GM12878 (cell line): ENCODE data around the gene ARHGEF38. TPM values are rescaled to one million over a fixed set of nuclear protein-coding genes. Genes with fewer than 3 reads are reported as not detected.

Experiments used
- ATAC-seq: fragments of 200-7000 bp; cut with Tn5 transposase; 3 replicates; pipeline ENCODE4 v1.9.1; 2020; ENCODE audit warnings: mild to moderate bottlenecking, moderate library complexity
- BruUV-seq: library from RNA; stranded (reverse); fragments of 400-500 nt; replicated peaks from 2 replicates; lab custom pipeline; 2021; lab: Mats Ljungman, UMichigan
- CTCF ChIA-PET: fragments of 300-600 bp; sonication (Branson Sonifier 250); formaldehyde crosslinking; extraction: SDS; loops from one replicate; lab custom pipeline; 2021; ENCODE audit warnings: inconsistent platforms; lab: Yijun Ruan, JAX
- POLR2A ChIA-PET: fragments of 350-600 bp; formaldehyde crosslinking; extraction: SDS; loops from one replicate; lab custom pipeline; 2021; ENCODE audit warnings: inconsistent platforms; lab: Charles Lee
- RAD21 ChIA-PET: fragments of 300-600 bp; sonication (Branson Sonifier 250); formaldehyde crosslinking; loops from one replicate; lab custom pipeline; 2023; ENCODE audit warnings: antibody characterized with exemption; ENCODE audit not compliant: unreplicated experiment; lab: Charles Lee
- SMC1A ChIA-PET: fragments of 300-600 bp; sonication (Branson Sonifier 250); formaldehyde crosslinking; loops from one replicate; lab custom pipeline; 2023; ENCODE audit not compliant: unreplicated experiment, uncharacterized antibody; lab: Charles Lee
- DNase-seq: peaks from one replicate; pipeline ENCODE4 v3.0.0-alpha.2; 2011; ENCODE audit warnings: low read depth, low spot score
- FAIRE-seq: peaks from 3 replicates; lab custom pipeline; 2011; peaks lifted over from hg19 to GRCh38; lab: Jason Lieb, UNC
- H2AFZ ChIP-seq: 2 replicates; pipeline ENCODE4 v1.6.0; 2011; ENCODE audit warnings: low read depth, low read length, control low read depth; ENCODE audit not compliant: control insufficient read depth
- H3K27ac ChIP-seq: 2 replicates; pipeline ENCODE4 v1.5.1; 2011; ENCODE audit warnings: control low read depth; ENCODE audit not compliant: control insufficient read depth, insufficient read depth
- H3K27me3 ChIP-seq, 2 experiments: replicated peaks in 1 of 2; 2 replicates each; pipeline versions ENCODE4 v1.6.0 to v1.6.1; 2011; ENCODE audit warnings: low read length in 1 of 2; ENCODE audit not compliant: control insufficient read depth in 2 of 2, insufficient read depth in 2 of 2
- H3K36me3 ChIP-seq, 2 experiments: 2 replicates each; pipeline ENCODE4 v1.5.1; 2011; ENCODE audit warnings: low read length in 1 of 2; ENCODE audit not compliant: control insufficient read depth in 2 of 2, insufficient read depth in 2 of 2
- H3K4me1 ChIP-seq: 2 replicates; pipeline ENCODE4 v1.6.1; 2011; ENCODE audit warnings: mild to moderate bottlenecking, low read length, moderate library complexity, mixed read lengths; ENCODE audit not compliant: control insufficient read depth, insufficient read depth
- H3K4me2 ChIP-seq: 2 replicates; pipeline ENCODE4 v1.6.0; 2011; ENCODE audit warnings: control low read depth; ENCODE audit not compliant: control insufficient read depth, insufficient read depth
- H3K4me3 ChIP-seq: fragments of 200-600 bp; sonication (generic); 2 replicates; pipeline ENCODE4 v1.5.1; 2016
- H3K79me2 ChIP-seq: 2 replicates; pipeline ENCODE4 v1.6.0; 2011; ENCODE audit warnings: low read length; ENCODE audit not compliant: control insufficient read depth, insufficient read depth
- H3K9ac ChIP-seq: 2 replicates; pipeline ENCODE4 v1.8.0; 2011; ENCODE audit warnings: low read length, control low read depth, mixed read lengths; ENCODE audit not compliant: control insufficient read depth, insufficient read depth
- H3K9me3 ChIP-seq: replicated peaks from 3 replicates; pipeline ENCODE4 v1.5.1; 2011; ENCODE audit warnings: mild to moderate bottlenecking, low read length; ENCODE audit not compliant: control insufficient read depth, insufficient read depth
- H4K20me1 ChIP-seq: 2 replicates; pipeline ENCODE4 v1.6.0; 2011; ENCODE audit not compliant: control insufficient read depth, insufficient read depth
- BMI1 ChIP-seq: fragments of 450-650 bp; IDR thresholded peaks from 2 replicates; pipeline ENCODE4 v1.6.1; 2016; ENCODE audit warnings: mild to moderate bottlenecking, moderate library complexity, borderline replicate concordance
- CREM ChIP-seq: IDR thresholded peaks from 2 replicates; pipeline ENCODE4 v1.6.1; 2014; ENCODE audit warnings: antibody characterized with exemption, low read depth
- EP300 ChIP-seq, 2 experiments: fragments of 150-350 bp in 1 of 2; IDR thresholded peaks; 2 replicates each; pipeline ENCODE4 v1.6.1; 2011 to 2012; ENCODE audit warnings: low read depth in 2 of 2, low read length in 2 of 2, borderline replicate concordance in 1 of 2, improper control_type of control experiment in 1 of 2, inconsistent platforms in 1 of 2; ENCODE audit not compliant: control insufficient read depth in 1 of 2
- ESRRA ChIP-seq: IDR thresholded peaks from 2 replicates; pipeline ENCODE4 v1.6.1; 2012; ENCODE audit warnings: mild to moderate bottlenecking, low read length, improper control_type of control experiment
- ETV6 ChIP-seq, 2 experiments: fragments of 450-650 bp in 1 of 2; IDR thresholded peaks in 1 of 2; conservative IDR thresholded peaks in 1 of 2; 2 replicates each; pipeline ENCODE4 v1.6.1; 2014; ENCODE audit warnings: antibody characterized with exemption in 1 of 2, borderline replicate concordance in 1 of 2, low read depth in 1 of 2, mild to moderate bottlenecking in 1 of 2, moderate library complexity in 1 of 2
- FOXK2 ChIP-seq: fragments of 450-650 bp; IDR thresholded peaks from 2 replicates; pipeline ENCODE4 v1.6.1; 2017; ENCODE audit warnings: mild to moderate bottlenecking, moderate library complexity
- HDAC2 ChIP-seq: fragments of 200-600 bp; sonication (generic); IDR thresholded peaks from 2 replicates; pipeline ENCODE4 v1.6.1; 2017
- HDAC6 ChIP-seq: fragments of 200-600 bp; sonication (generic); IDR thresholded peaks from one replicate; pipeline ENCODE4 v1.8.0; 2017; ENCODE audit warnings: antibody characterized with exemption; ENCODE audit not compliant: unreplicated experiment
- IKZF1 ChIP-seq: fragments of 450-650 bp; conservative IDR thresholded peaks from 2 replicates; pipeline ENCODE4 v1.6.1; 2017; ENCODE audit warnings: antibody characterized with exemption, mild to moderate bottlenecking
- MTA2 ChIP-seq: fragments of 450-650 bp; IDR thresholded peaks from 2 replicates; pipeline ENCODE4 v1.6.1; 2016; ENCODE audit warnings: low read depth, mild to moderate bottlenecking, moderate library complexity
- SPI1 ChIP-seq: IDR thresholded peaks from 2 replicates; pipeline ENCODE4 v1.6.1; 2011; ENCODE audit warnings: low read depth, mild to moderate bottlenecking, low read length, moderate library complexity, borderline replicate concordance; ENCODE audit not compliant: insufficient read depth
- SREBF2 ChIP-seq: IDR thresholded peaks from 2 replicates; pipeline ENCODE4 v1.6.1; 2012; ENCODE audit warnings: mild to moderate bottlenecking, low read length
- SUPT20H ChIP-seq: IDR thresholded peaks from 2 replicates; pipeline ENCODE4 v1.6.1; 2011; ENCODE audit warnings: low read depth, mild to moderate bottlenecking, low read length, moderate library complexity, borderline replicate concordance; ENCODE audit not compliant: control insufficient read depth
- ZNF274 ChIP-seq: IDR thresholded peaks from one replicate; pipeline ENCODE4 v1.8.0; 2011; ENCODE audit not compliant: insufficient read length, insufficient read depth
- ZSCAN29 ChIP-seq: fragments of 450-650 bp; IDR thresholded peaks from 2 replicates; pipeline ENCODE4 v1.6.1; 2017; ENCODE audit warnings: mild to moderate bottlenecking, moderate library complexity
- WGBS: methylation state at CpG from one replicate; pipeline ENCODE4 v1.1.6; 2016; ENCODE audit warnings: low lambda C conversion rate; ENCODE audit not compliant: insufficient replicate concordance, insufficient coverage; ENCODE audit errors: missing lambda C conversion rate; 5-methylcytosine and 5-hydroxymethylcytosine counted together
- in situ Hi-C: fragments of 300-500 bp; cut with MboI; formaldehyde crosslinking; loops from 9 replicates; pipeline ENCODE4 v1.14.3; 2018; ENCODE audit warnings: mixed read lengths
- intact Hi-C: fragments of 100-400 bp; cut with micrococcal nuclease; formaldehyde crosslinking; loops from one replicate; pipeline ENCODE4 v1.14.2; 2022; ENCODE audit not compliant: unreplicated experiment
- polyA plus RNA-seq, 11 experiments: library from polyadenylated mRNA; depleted of rRNA in 4 of 11; unstranded in 6 of 11; stranded (reverse) in 5 of 11; fragments of >200 nt; fragmentation: Nextera tagmentation in 4 of 11; fragmentation: Illumina TruSeq in 1 of 11; extraction: Ambion mirVana in 4 of 11; extraction: Trizol in 1 of 11; gene quantifications; 1 replicate in 1 of 11; 2 replicates in 10 of 11; pipeline versions ENCODE4 v1.2.1 to v1.2.3, GENCODE V29; 2011 to 2016; ENCODE audit warnings: inconsistent platforms in 2 of 11, missing spikeins in 2 of 11, low read depth in 1 of 11
- total RNA-seq, 4 experiments: library from RNA; depleted of rRNA in 3 of 4; stranded (reverse); fragments of >200 nt in 3 of 4; fragmentation: Illumina TruSeq in 1 of 4; extraction: Trizol in 1 of 4; gene quantifications; 2 replicates each; pipeline versions ENCODE4 v1.2.1 to v1.2.3, GENCODE V29; 2013 to 2021
- TF ChIP-seq, protein P1 (sequence below): IDR thresholded peaks from 2 replicates; pipeline ENCODE4 v1.6.1; 2011; ENCODE audit warnings: borderline replicate concordance, low read depth, mild to moderate bottlenecking, moderate library complexity, mixed read lengths, low read length; ENCODE audit not compliant: insufficient read depth; ENCODE audit errors: extremely low read length
- TF ChIP-seq, protein P2 (sequence below): fragments of 450-650 bp; formaldehyde crosslinking; IDR thresholded peaks from 2 replicates; pipeline ENCODE4 v1.5.0; 2022; ENCODE audit warnings: mild to moderate bottlenecking, missing genetic modification characterization

The ARHGEF38 gene
- total and polyA plus RNA-seq, 10 of the 15 experiments (the other 5 are each of a cell fraction or from before 2014, with no cell fraction given): 0.01 to 1.1 (median 0.09) TPM; not detected in 2

DNA sequence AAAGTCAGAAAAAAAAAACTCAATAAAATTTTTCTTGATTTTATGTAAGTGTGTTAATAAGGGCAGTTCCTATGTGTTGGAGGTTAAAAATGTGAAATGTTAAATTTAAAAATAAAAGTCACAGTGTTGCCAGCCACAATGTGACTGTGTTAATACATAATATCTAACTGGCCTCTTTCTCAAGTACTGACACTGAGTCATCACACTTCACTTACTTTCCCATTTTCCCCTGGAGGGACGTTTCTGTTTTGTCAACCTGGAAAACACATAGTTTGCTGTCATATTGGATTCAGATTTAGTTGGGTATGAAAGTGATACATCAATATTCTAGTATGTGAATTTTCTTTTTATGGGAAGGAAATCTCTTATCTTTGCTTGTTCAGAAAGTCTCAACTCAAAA, 46.4 kb downstream of the ARHGEF38 start (continued):
- TF ChIP-seq EP300 (IDR thresholded peaks at IDR 0.05; ENCODE audit: borderline replicate concordance in 1 of 2, control insufficient read depth in 1 of 2, low read depth in 2 of 2, low read length in 2 of 2) (no peak), SUPT20H (no peak)
- TF ChIP-seq, protein P1, sequence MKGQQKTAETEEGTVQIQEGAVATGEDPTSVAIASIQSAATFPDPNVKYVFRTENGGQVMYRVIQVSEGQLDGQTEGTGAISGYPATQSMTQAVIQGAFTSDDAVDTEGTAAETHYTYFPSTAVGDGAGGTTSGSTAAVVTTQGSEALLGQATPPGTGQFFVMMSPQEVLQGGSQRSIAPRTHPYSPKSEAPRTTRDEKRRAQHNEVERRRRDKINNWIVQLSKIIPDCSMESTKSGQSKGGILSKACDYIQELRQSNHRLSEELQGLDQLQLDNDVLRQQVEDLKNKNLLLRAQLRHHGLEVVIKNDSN: no peak

DNA sequence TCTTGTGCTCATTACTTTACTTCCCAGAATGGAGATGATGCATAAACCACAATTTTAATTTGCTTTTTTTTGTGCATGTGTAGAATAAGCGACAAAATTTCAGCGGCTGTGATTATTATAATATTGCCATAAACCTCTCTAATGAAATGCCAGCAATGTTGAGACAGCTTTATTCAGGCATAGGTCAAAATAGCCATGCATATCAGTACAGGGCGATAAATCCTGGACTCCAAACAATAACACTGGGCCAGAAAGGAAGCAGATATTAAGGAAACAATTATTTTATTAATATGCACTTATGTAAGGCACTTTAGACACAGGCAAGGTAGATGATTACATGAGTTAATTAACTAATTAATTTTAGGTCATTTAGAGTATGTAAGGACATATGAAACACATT, 47.1 kb downstream of the ARHGEF38 start:
- H3K9ac ChIP-seq: no peak overlapping the region
- DNase-seq: no peak
- CTCF ChIA-PET: interaction anchor here (0.9 to 1.6 kb wide), 4 partner anchors 10 to 78 kb away, joined by 3 to 8 read pairs (median 4); no protein-coding TSS in a partner anchor
- no peak overlapping the region for H3K27ac ChIP-seq
- SMC1A ChIA-PET: interaction anchor here (1.0 to 1.3 kb wide), 2 partner anchors 33 to 88 kb away, joined by 3 to 6 read pairs; no protein-coding TSS in a partner anchor
- FAIRE-seq: no peak
- no peaks in the 10 kb centered on the region for H3K4me1 ChIP-seq
- no TSS peak for BruUV-seq
- RAD21 ChIA-PET: interaction anchor here (0.8 to 1.3 kb wide), 2 partner anchors 18 to 68 kb away, joined by 3 to 4 read pairs; no protein-coding TSS in a partner anchor
- in situ Hi-C loops (no loop called here), intact Hi-C loops (no loop called here)
- POLR2A ChIA-PET: no interaction called here
- H3K79me2 ChIP-seq: no peaks in the 10 kb centered on the region
- no peak overlapping the region for H3K4me2 ChIP-seq
- no peaks in the 10 kb centered on the region for H3K27me3 ChIP-seq
- no peak for ATAC-seq
- no peak overlapping the region for H2AFZ ChIP-seq
- no peaks in the 10 kb centered on the region for H4K20me1 ChIP-seq
- no peaks in the 10 kb centered on the region for H3K36me3 ChIP-seq
- H3K9me3 ChIP-seq: no peaks in the 10 kb centered on the region
- 98% methylated on average over 3 of the region's 3 CpGs for WGBS
- no peak overlapping the region for H3K4me3 ChIP-seq
- TF ChIP-seq BMI1 (no peak), MTA2 (no peak), SPI1 (no peak), HDAC2 (no peak), ZNF274 (no peak), ZSCAN29 (no peak), HDAC6 (no peak), IKZF1 (no peak), ETV6 (conservative IDR thresholded peaks at IDR 0.05 in 1 of 2, IDR thresholded peaks at IDR 0.05 in 1 of 2; ENCODE audit: borderline replicate concordance in 1 of 2, low read depth in 1 of 2) (no peak), ESRRA (no peak), CREM (no peak), SREBF2 (no peak), FOXK2 (no peak)
- TF ChIP-seq, protein P2, sequence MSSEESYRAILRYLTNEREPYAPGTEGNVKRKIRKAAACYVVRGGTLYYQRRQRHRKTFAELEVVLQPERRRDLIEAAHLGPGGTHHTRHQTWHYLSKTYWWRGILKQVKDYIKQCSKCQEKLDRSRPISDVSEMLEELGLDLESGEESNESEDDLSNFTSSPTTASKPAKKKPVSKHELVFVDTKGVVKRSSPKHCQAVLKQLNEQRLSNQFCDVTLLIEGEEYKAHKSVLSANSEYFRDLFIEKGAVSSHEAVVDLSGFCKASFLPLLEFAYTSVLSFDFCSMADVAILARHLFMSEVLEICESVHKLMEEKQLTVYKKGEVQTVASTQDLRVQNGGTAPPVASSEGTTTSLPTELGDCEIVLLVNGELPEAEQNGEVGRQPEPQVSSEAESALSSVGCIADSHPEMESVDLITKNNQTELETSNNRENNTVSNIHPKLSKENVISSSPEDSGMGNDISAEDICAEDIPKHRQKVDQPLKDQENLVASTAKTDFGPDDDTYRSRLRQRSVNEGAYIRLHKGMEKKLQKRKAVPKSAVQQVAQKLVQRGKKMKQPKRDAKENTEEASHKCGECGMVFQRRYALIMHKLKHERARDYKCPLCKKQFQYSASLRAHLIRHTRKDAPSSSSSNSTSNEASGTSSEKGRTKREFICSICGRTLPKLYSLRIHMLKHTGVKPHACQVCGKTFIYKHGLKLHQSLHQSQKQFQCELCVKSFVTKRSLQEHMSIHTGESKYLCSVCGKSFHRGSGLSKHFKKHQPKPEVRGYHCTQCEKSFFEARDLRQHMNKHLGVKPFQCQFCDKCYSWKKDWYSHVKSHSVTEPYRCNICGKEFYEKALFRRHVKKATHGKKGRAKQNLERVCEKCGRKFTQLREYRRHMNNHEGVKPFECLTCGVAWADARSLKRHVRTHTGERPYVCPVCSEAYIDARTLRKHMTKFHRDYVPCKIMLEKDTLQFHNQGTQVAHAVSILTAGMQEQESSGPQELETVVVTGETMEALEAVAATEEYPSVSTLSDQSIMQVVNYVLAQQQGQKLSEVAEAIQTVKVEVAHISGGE: no peak
